CD14-positive monocyte (primary cell): ENCODE measurements around the gene ASB6. TPM values are rescaled to one million over a fixed set of nuclear protein-coding genes. Genes with fewer than 3 reads are reported as not detected.

Experiments used
- DNase-seq, 3 donors: peaks; one replicate each; pipeline ENCODE4 v3.0.0-alpha.2; 2011 to 2022
- H2AFZ ChIP-seq: 2 replicates; pipeline ENCODE4 v1.6.0; 2012; ENCODE audit warnings: mild to moderate bottlenecking, low read depth, low read length, inconsistent platforms; ENCODE audit not compliant: insufficient read depth, poor library complexity, severe bottlenecking
- H3K27ac ChIP-seq, 2 donors: 1 replicate in 1 of 2; 2 replicates in 1 of 2; pipeline ENCODE4 v1.5.1; 2012 to 2013; ENCODE audit warnings: low read length in 2 of 2, control low read depth in 1 of 2, inconsistent platforms in 1 of 2, low read depth in 1 of 2, mild to moderate bottlenecking in 1 of 2
- H3K27me3 ChIP-seq, 2 donors: one replicate each; pipeline versions ENCODE4 v1.6.0 to v1.6.1; 2011 to 2013; ENCODE audit warnings: low read length in 2 of 2; ENCODE audit not compliant: control insufficient read depth in 2 of 2, insufficient read depth in 2 of 2
- H3K36me3 ChIP-seq, 2 donors: replicated peaks in 1 of 2; 1 replicate in 1 of 2; 2 replicates in 1 of 2; pipeline versions ENCODE4 v1.5.1 to v1.6.1; 2012 to 2013; ENCODE audit warnings: low read length in 2 of 2, control low read depth in 1 of 2, inconsistent platforms in 1 of 2, mild to moderate bottlenecking in 1 of 2; ENCODE audit not compliant: insufficient read depth in 2 of 2, control insufficient read depth in 1 of 2
- H3K4me1 ChIP-seq, 2 donors: 1 replicate in 1 of 2; 2 replicates in 1 of 2; pipeline versions ENCODE4 v1.5.1 to v1.6.1; 2012 to 2013; ENCODE audit warnings: low read length in 2 of 2, control low read depth in 1 of 2, inconsistent platforms in 1 of 2, mild to moderate bottlenecking in 1 of 2, moderate library complexity in 1 of 2; ENCODE audit not compliant: insufficient read depth in 2 of 2, control insufficient read depth in 1 of 2
- H3K4me2 ChIP-seq: replicated peaks from 2 replicates; pipeline ENCODE3; 2012; ENCODE audit warnings: low read length, moderate library complexity, mild to moderate bottlenecking; ENCODE audit not compliant: poor library complexity, severe bottlenecking; ENCODE audit errors: extremely low read depth
- H3K4me3 ChIP-seq, 3 experiments: fragments of 200-600 bp in 1 of 3; sonication (generic) in 1 of 3; replicated peaks in 1 of 3; 1 replicate in 2 of 3; 2 replicates in 1 of 3; pipeline ENCODE4 v1.5.1; 2011 to 2013; ENCODE audit warnings: low read length in 3 of 3, mild to moderate bottlenecking in 3 of 3, control low read depth in 2 of 3, low read depth in 2 of 3, inconsistent platforms in 1 of 3, moderate library complexity in 1 of 3
- H3K79me2 ChIP-seq: 2 replicates; pipeline ENCODE4 v1.6.0; 2012; ENCODE audit warnings: mild to moderate bottlenecking, control low read depth, inconsistent platforms, low read length, moderate library complexity; ENCODE audit not compliant: insufficient read depth
- H3K9ac ChIP-seq: 2 replicates; pipeline ENCODE4 v1.6.0; 2017; ENCODE audit warnings: low read length, mild to moderate bottlenecking; ENCODE audit not compliant: insufficient read depth, poor library complexity, severe bottlenecking
- H3K9me3 ChIP-seq, 2 donors: replicated peaks in 1 of 2; 1 replicate in 1 of 2; 2 replicates in 1 of 2; pipeline versions ENCODE4 v1.5.1 to v1.6.1; 2012 to 2013; ENCODE audit warnings: low read length in 2 of 2, control low read depth in 1 of 2; ENCODE audit not compliant: control insufficient read depth in 1 of 2, insufficient read depth in 1 of 2
- H4K20me1 ChIP-seq: 2 replicates; pipeline ENCODE4 v1.6.0; 2012; ENCODE audit warnings: mild to moderate bottlenecking, low read length, control low read depth, moderate library complexity; ENCODE audit not compliant: insufficient read depth
- H3K27ac Mint-ChIP-seq, 7 donors: one replicate each; pipeline ENCODE4 v1.8.0; 2020; ENCODE audit warnings: mild to moderate bottlenecking in 7 of 7, mixed read lengths in 7 of 7, moderate library complexity in 6 of 7, inconsistent platforms in 2 of 7
- H3K27me3 Mint-ChIP-seq, 3 donors: one replicate each; pipeline ENCODE4 v1.8.0; 2021 to 2022; ENCODE audit warnings: low read depth in 3 of 3, mild to moderate bottlenecking in 3 of 3, mixed read lengths in 3 of 3, moderate library complexity in 3 of 3, inconsistent platforms in 1 of 3
- H3K36me3 Mint-ChIP-seq, 2 donors: one replicate each; pipeline ENCODE4 v1.8.0; 2020; ENCODE audit warnings: mixed read lengths in 2 of 2, inconsistent platforms in 1 of 2, mild to moderate bottlenecking in 1 of 2
- H3K4me1 Mint-ChIP-seq: one replicate; pipeline ENCODE4 v1.8.0; 2020; ENCODE audit warnings: mild to moderate bottlenecking, mixed read lengths
- H3K4me3 Mint-ChIP-seq, 2 donors: one replicate each; pipeline ENCODE4 v1.8.0; 2020; ENCODE audit warnings: mild to moderate bottlenecking in 2 of 2, mixed read lengths in 2 of 2, moderate library complexity in 1 of 2
- H3K9me3 Mint-ChIP-seq, 7 donors: one replicate each; pipeline ENCODE4 v1.8.0; 2020 to 2022; ENCODE audit warnings: mixed read lengths in 7 of 7, mild to moderate bottlenecking in 6 of 7, moderate library complexity in 6 of 7, inconsistent platforms in 2 of 7
- CTCF ChIP-seq: fragments of 200-600 bp; IDR thresholded peaks from one replicate; pipeline ENCODE4 v1.8.0; 2022; ENCODE audit warnings: antibody characterized with exemption, mild to moderate bottlenecking
- WGBS: methylation state at CpG from one replicate; pipeline ENCODE4 v1.1.5; 2013; ENCODE audit warnings: missing lambda C conversion rate; ENCODE audit not compliant: insufficient coverage; 5-methylcytosine and 5-hydroxymethylcytosine counted together
- intact Hi-C, 2 donors: fragments of 100-400 bp; cut with micrococcal nuclease; formaldehyde crosslinking; loops; one replicate each; pipeline versions ENCODE4 v1.15.0 to v1.15.1; 2023
- polyA plus RNA-seq, 3 donors: library from polyadenylated mRNA; depleted of rRNA in 1 of 3; unstranded in 2 of 3; stranded (reverse) in 1 of 3; fragments of 300-500 nt in 2 of 3; fragments of >200 nt in 1 of 3; fragmentation: Illumina TruSeq in 2 of 3; gene quantifications; 1 replicate in 2 of 3; 2 replicates in 1 of 3; pipeline ENCODE4 v1.2.3, GENCODE V29; 2012 to 2021

The ASB6 gene
- polyA plus RNA-seq, 3 donors, result 8.1 to 21.1 (median 10.1) TPM

- 10% methylated on average over 4 of the region's 6 CpGs for WGBS
- intact Hi-C loops, result no loop called here
- Mint-ChIP-seq H3K4me3 (peak overlapping the region; percentile 31 to 71), H3K9me3 (no peaks in the 10 kb centered on the region), H3K36me3 (peaks cover 2 to 5% of the 10 kb centered on the region in 2 donors), H3K4me1 (peaks cover 51% of the 10 kb centered on the region), H3K27ac (peak overlapping the region; percentile 15 to 80 (median 60)), H3K27me3 (peaks cover 7 to 19% (median 18%) of the 10 kb centered on the region in 3 donors)
- no peak for TF ChIP-seq CTCF
- Histone ChIP-seq H3K9ac (no peak overlapping the region), H3K79me2 (no peaks in the 10 kb centered on the region), H3K27ac (no peak overlapping the region), H3K27me3 (no peaks in the 10 kb centered on the region), H3K9me3 (no peaks in the 10 kb centered on the region), H3K4me3 (no peak overlapping the region), H3K36me3 (no peaks in the 10 kb centered on the region), H4K20me1 (no peaks in the 10 kb centered on the region), H2AFZ (no peak overlapping the region), H3K4me1 (peaks cover 53 to 58% of the 10 kb centered on the region in 2 donors), H3K4me2 (peak overlapping the region; percentile 10)
- DNase-seq, result peak; percentile 41 to 61 (median 59)
Observed at GRCh38 chr9:129595903-129596540, 45.9 kb downstream of the ASB6 start.

- H3K4me1 ChIP-seq, result peaks cover 53 to 58% of the 10 kb centered on the region in 2 donors
- no peaks in the 10 kb centered on the region for H3K9me3 Mint-ChIP-seq
- DNase-seq, result peak in 2 of 3 donors; percentile 48 to 49
- no peak for TF ChIP-seq CTCF
- no peaks in the 10 kb centered on the region for H3K36me3 ChIP-seq
- intact Hi-C loops, result no loop called here
- H3K4me3 Mint-ChIP-seq, result peak overlapping the region; percentile 49 to 71
- H3K27ac Mint-ChIP-seq, result peak overlapping the region in 6 of 7 donors; percentile 4 to 78 (median 68)
- H3K9ac ChIP-seq, result no peak overlapping the region
- H4K20me1 ChIP-seq, result no peaks in the 10 kb centered on the region
- H3K4me3 ChIP-seq, result peak overlapping the region in 1 of 3 experiments; percentile 32
- 0% methylated on average over 2 of the region's 5 CpGs for WGBS
- H3K9me3 ChIP-seq, result no peaks in the 10 kb centered on the region
- no peak overlapping the region for H3K27ac ChIP-seq
- H3K4me2 ChIP-seq, result peak overlapping the region; percentile 35
- peaks cover 2 to 5% of the 10 kb centered on the region in 2 donors for H3K36me3 Mint-ChIP-seq
- peaks cover 51% of the 10 kb centered on the region for H3K4me1 Mint-ChIP-seq
- peak overlapping the region; percentile 38 for H2AFZ ChIP-seq
- H3K27me3 Mint-ChIP-seq, result peaks cover 7 to 20% (median 20%) of the 10 kb centered on the region in 3 donors
- no peaks in the 10 kb centered on the region for H3K79me2 ChIP-seq
- H3K27me3 ChIP-seq, result no peaks in the 10 kb centered on the region
Observed at GRCh38 chr9:129595311-129595741, 46.6 kb downstream of the ASB6 start.
